Right atrium auricular region (tissue), 2 donors: ENCODE data around the gene CNPY2. TPM values are rescaled to one million over a fixed set of nuclear protein-coding genes. Genes with fewer than 3 reads are reported as not detected.

Experiments used
- DNase-seq: peaks from one replicate; pipeline ENCODE4 v3.0.0-alpha.2; 2019; ENCODE audit warnings: low spot score
- H3K27ac ChIP-seq, 2 donors: fragments of 200-600 bp; sonication (generic); 1 replicate in 1 of 2; 2 replicates in 1 of 2; pipeline ENCODE4 v1.5.1; 2016 to 2019
- H3K27me3 ChIP-seq, 2 donors: fragments of 200-600 bp; sonication (generic); one replicate each; pipeline versions ENCODE4 v1.5.1 to v1.6.0; 2017 to 2019
- H3K36me3 ChIP-seq: fragments of 200-600 bp; sonication (generic); one replicate; pipeline ENCODE4 v1.5.1; 2016
- H3K4me1 ChIP-seq, 2 donors: fragments of 200-600 bp; sonication (generic); one replicate each; pipeline versions ENCODE4 v1.5.1 to v1.6.0; 2017 to 2019
- H3K4me3 ChIP-seq, 2 donors: fragments of 200-600 bp; sonication (generic); 1 replicate in 1 of 2; 2 replicates in 1 of 2; pipeline ENCODE4 v1.5.1; 2017 to 2019; ENCODE audit warnings: mild to moderate bottlenecking in 1 of 2, moderate library complexity in 1 of 2
- H3K9me3 ChIP-seq, 2 donors: fragments of 200-600 bp; sonication (generic); one replicate each; pipeline ENCODE4 v1.5.1; 2019
- CTCF ChIP-seq, 2 donors: fragments of 200-600 bp; sonication (generic); IDR thresholded peaks; one replicate each; pipeline ENCODE4 v1.5.1; 2019; ENCODE audit warnings: antibody characterized with exemption in 2 of 2
- total RNA-seq, 2 donors: library from RNA; depleted of rRNA; stranded (reverse); fragments of >200 nt; gene quantifications; one replicate each; pipeline ENCODE4 v1.1.0, GENCODE V29; 2016

The CNPY2 gene
- total RNA-seq, 2 donors from 2014 or later = 37.0 to 55.2 TPM

- no peaks in the 10 kb centered on the region for H3K9me3 ChIP-seq
- peaks cover 0 to 26% of the 10 kb centered on the region in 2 donors for H3K4me1 ChIP-seq
- TF ChIP-seq CTCF (IDR thresholded peaks at IDR 0.05) = no peak
- no peaks in the 10 kb centered on the region for H3K27me3 ChIP-seq
- DNase-seq = no peak
- peaks cover 9% of the 10 kb centered on the region for H3K36me3 ChIP-seq
- H3K4me3 ChIP-seq = no peak overlapping the region
- no peak overlapping the region for H3K27ac ChIP-seq
Observed at GRCh38 chr12:56260921-56261320, 54.9 kb downstream of the CNPY2 start.

GRCh38 chr12:56260380-56260779 lies 55.4 kb downstream of the CNPY2 start:
- Histone ChIP-seq H3K9me3 (no peaks in the 10 kb centered on the region), H3K27ac (no peak overlapping the region), H3K4me3 (no peak overlapping the region), H3K4me1 (peaks cover 0 to 22% of the 10 kb centered on the region in 2 donors), H3K27me3 (no peaks in the 10 kb centered on the region), H3K36me3 (peaks cover 14% of the 10 kb centered on the region)
- no peak for TF ChIP-seq CTCF (IDR thresholded peaks at IDR 0.05)
- no peak for DNase-seq

Other genes starting within 250 kb of the CNPY2 start
- 1 to 10 TPM; 3.2 to 7.2 TPM for gene ERBB3, start 235.8 kb downstream of the CNPY2 start, total RNA-seq
- gene PA2G4, start 211.4 kb downstream of the CNPY2 start, total RNA-seq = 100 to 1,000 TPM in 1 of 2 donors, 10 to 100 TPM in 1; 91.4 to 116 TPM
- gene RPL41, start 199.4 kb downstream of the CNPY2 start, total RNA-seq = 1,000 to 10,000 TPM in 1 of 2 donors, 100 to 1,000 TPM in 1; 606 to 2,188 TPM
- 1 to 10 TPM; 2.1 to 2.9 TPM for gene ZC3H10, start 197.7 kb downstream of the CNPY2 start, total RNA-seq
- 10 to 100 TPM; 25.4 to 74.0 TPM for gene ESYT1, start 187.7 kb downstream of the CNPY2 start, total RNA-seq
- gene MYL6B, start 163.4 kb downstream of the CNPY2 start, total RNA-seq = 10 to 100 TPM; 36.1 to 55.1 TPM
- gene MYL6, start 157.6 kb downstream of the CNPY2 start, total RNA-seq = 1,000 to 10,000 TPM in 1 of 2 donors, 100 to 1,000 TPM in 1; 567 to 1,179 TPM
- gene SMARCC2, start 126.5 kb downstream of the CNPY2 start, total RNA-seq = 10 to 100 TPM; 45.0 to 70.2 TPM
- gene RNF41, start 94.1 kb downstream of the CNPY2 start, total RNA-seq = 10 to 100 TPM; 45.1 to 88.4 TPM
- 10 to 100 TPM; 19.7 to 23.6 TPM for gene NABP2, start 91.6 kb downstream of the CNPY2 start, total RNA-seq
- gene SLC39A5, start 85.9 kb downstream of the CNPY2 start, total RNA-seq = not detected
- 10 to 100 TPM; 12.4 to 22.1 TPM for gene ANKRD52, start 57.6 kb downstream of the CNPY2 start, total RNA-seq
- 100 to 1,000 TPM in 1 of 2 donors, 10 to 100 TPM in 1; 68.5 to 149 TPM for gene COQ10A, start 49.0 kb downstream of the CNPY2 start, total RNA-seq
- gene CS, start 15.7 kb downstream of the CNPY2 start, total RNA-seq = 100 to 1,000 TPM; 236 to 513 TPM
- 10 to 100 TPM; 14.5 to 18.4 TPM for gene PAN2, start 18.0 kb upstream of the CNPY2 start, total RNA-seq
- gene IL23A, start 22.9 kb upstream of the CNPY2 start, total RNA-seq = not detected
- 10 to 100 TPM; 28.3 to 41.0 TPM for gene STAT2, start 44.1 kb upstream of the CNPY2 start, total RNA-seq
- not detected for gene APOF, start 46.9 kb upstream of the CNPY2 start, total RNA-seq
- 1 to 10 TPM; 2.1 to 3.0 TPM for gene TIMELESS, start 133.4 kb upstream of the CNPY2 start, total RNA-seq
- gene MIP, start 138.7 kb upstream of the CNPY2 start, total RNA-seq = not detected
- gene SPRYD4, start 152.6 kb upstream of the CNPY2 start, total RNA-seq = 1 to 10 TPM; 1.7 to 2.7 TPM
- 1 to 10 TPM in 1 of 2 donors, under 1 TPM in 1; 0.96 to 1.7 TPM for gene GLS2, start 172.2 kb upstream of the CNPY2 start, total RNA-seq
- 10 to 100 TPM; 12.8 to 28.5 TPM for gene RBMS2, start 205.8 kb upstream of the CNPY2 start, total RNA-seq